Mucosa of descending colon (tissue), 3 donors: Measurements from ENCODE around the gene B3GNT3. TPM values are rescaled to one million over a fixed set of nuclear protein-coding genes. Genes with fewer than 3 reads are reported as not detected.

Experiments
- ATAC-seq: fragments of 200-7000 bp; cut with Tn5 transposase; one replicate; pipeline ENCODE4 v1.9.1; 2020; ENCODE audit warnings: mild to moderate bottlenecking, moderate library complexity
- DNase-seq, 3 donors: peaks; one replicate each; pipeline ENCODE4 v3.0.0-alpha.2; 2020
- H3K36me3 ChIP-seq: fragments of 200-600 bp; one replicate; pipeline ENCODE4 v1.8.0; 2021; ENCODE audit warnings: low read depth, mild to moderate bottlenecking
- H3K4me1 ChIP-seq: fragments of 200-600 bp; one replicate; pipeline ENCODE4 v1.8.0; 2021; ENCODE audit warnings: low read depth, mild to moderate bottlenecking
- H3K4me3 ChIP-seq: fragments of 200-600 bp; one replicate; pipeline ENCODE4 v1.8.0; 2021; ENCODE audit warnings: mild to moderate bottlenecking
- H3K9me3 ChIP-seq: fragments of 200-600 bp; one replicate; pipeline ENCODE4 v1.8.0; 2021; ENCODE audit warnings: mild to moderate bottlenecking
- CTCF ChIP-seq: fragments of 200-600 bp; IDR thresholded peaks from one replicate; pipeline ENCODE4 v1.8.0; 2022; ENCODE audit warnings: antibody characterized with exemption, mild to moderate bottlenecking
- intact Hi-C, 2 donors: fragments of 100-400 bp; cut with DNase I in 1 of 2; cut with micrococcal nuclease in 1 of 2; formaldehyde crosslinking; loops; one replicate each; pipeline versions ENCODE4 v1.11.0 to v1.11.1; 2022; cut with DNase I, micrococcal nuclease
- total RNA-seq, 3 donors: library from RNA; stranded (reverse); fragmentation: NEBNext Ultra II Directional in 2 of 3; extraction: Animal tissue kit (Norgen Biotek cat#: 25700) in 2 of 3; gene quantifications; one replicate each; pipeline versions ENCODE4 v1.2.1 to v1.2.4, GENCODE V29; 2021 to 2023
- donor health status: DM: no; HTN: no; CAD: no; lungs with moderate emphysema.
- donor health status: DM: no; HTN: no; CAD: no.
- donor health status: DM: no; HTN: yes; CAD: no.

B3GNT3 gene
- total RNA-seq, 3 donors from 2014 or later, result 77.6 to 205 (median 189) TPM

- DNase-seq (no peak), ATAC-seq (no peak)
- H3K36me3 ChIP-seq, result no peaks in the 10 kb centered on the region
- H3K9me3 ChIP-seq, result no peaks in the 10 kb centered on the region
- H3K4me3 ChIP-seq, result no peak overlapping the region
- peaks cover 4% of the 10 kb centered on the region for H3K4me1 ChIP-seq
- no peak for TF ChIP-seq CTCF
- intact Hi-C loops, result no loop called here
Measured at GRCh38 chr19:17834350-17835181, 39.6 kb downstream of the B3GNT3 start.

GRCh38 chr19:17835182-17836006, 40.5 kb downstream of the B3GNT3 start:
- H3K4me1 ChIP-seq, result peaks cover 1% of the 10 kb centered on the region
- TF ChIP-seq CTCF, result no peak
- DNase-seq, result no peak
- no peaks in the 10 kb centered on the region for H3K9me3 ChIP-seq
- no peak overlapping the region for H3K4me3 ChIP-seq
- ATAC-seq, result no peak
- no peaks in the 10 kb centered on the region for H3K36me3 ChIP-seq
- intact Hi-C loops, result no loop called here

- intact Hi-C loops, result no loop called here
- DNase-seq (no peak), ATAC-seq (no peak)
- TF ChIP-seq CTCF, result no peak
- H3K36me3 ChIP-seq, result no peaks in the 10 kb centered on the region
- H3K9me3 ChIP-seq, result no peaks in the 10 kb centered on the region
- H3K4me1 ChIP-seq, result peaks cover 2% of the 10 kb centered on the region
- no peak overlapping the region for H3K4me3 ChIP-seq
Measured at GRCh38 chr19:17836530-17836929, 41.6 kb downstream of the B3GNT3 start.

DNA sequence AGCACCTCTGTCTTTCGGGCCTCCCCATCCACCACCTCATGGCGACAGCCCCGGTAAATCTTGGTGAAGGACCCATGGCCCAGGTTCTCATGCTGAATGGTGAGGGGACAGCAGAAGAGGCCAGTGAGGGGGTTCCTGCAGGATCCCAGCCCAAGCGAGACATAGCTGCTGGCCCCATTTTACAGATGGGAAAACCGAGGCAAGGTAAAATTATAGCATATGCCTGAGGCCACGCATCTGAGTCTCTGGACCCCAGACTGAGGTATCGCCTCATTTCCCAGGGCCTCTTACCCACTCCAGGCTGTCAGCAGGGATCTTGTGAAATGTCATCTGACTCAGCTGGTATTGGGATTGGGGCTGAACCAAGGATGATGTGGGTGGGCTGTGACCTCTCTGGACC, 43.0 kb downstream of the B3GNT3 start:
- no peaks in the 10 kb centered on the region for H3K9me3 ChIP-seq
- peaks cover 7% of the 10 kb centered on the region for H3K4me1 ChIP-seq

GRCh38 chr19:17840019-17840418, 45.1 kb downstream of the B3GNT3 start:
- H3K36me3 ChIP-seq, result no peaks in the 10 kb centered on the region

More for the DNA sequence above, 43.0 kb downstream of the B3GNT3 start:
- DNase-seq, result no peak
- TF ChIP-seq CTCF, result no peak
- Histone ChIP-seq H3K36me3 (no peaks in the 10 kb centered on the region), H3K4me3 (no peak overlapping the region)
- intact Hi-C loops, result no loop called here
- no peak for ATAC-seq

More at GRCh38 chr19:17840019-17840418, 45.1 kb downstream of the B3GNT3 start:
- intact Hi-C loops, result no loop called here
- no peak for TF ChIP-seq CTCF
- H3K4me3 ChIP-seq, result no peak overlapping the region
- H3K9me3 ChIP-seq, result no peaks in the 10 kb centered on the region
- ATAC-seq (no peak), DNase-seq (no peak)
- H3K4me1 ChIP-seq, result peaks cover 7% of the 10 kb centered on the region
